Activated CD8-positive, alpha-beta T cell treated with anti-CD3 and anti-CD28 coated beads for 36 hours (primary cell): ENCODE measurements around the gene SGTA. TPM values are rescaled to one million over a fixed set of nuclear protein-coding genes. Genes with fewer than 3 reads are reported as not detected.
A peak's percentile ranks its signal among the peaks of the same experiment; 100 is the strongest.

Experiments
- ATAC-seq: fragments of 200-7000 bp; cut with Tn5 transposase; one replicate; pipeline ENCODE4 v1.10.0; 2021; ENCODE audit warnings: mild to moderate bottlenecking, moderate library complexity
- CTCF ChIA-PET: fragments of 350-600 bp; sonication (Branson Sonifier 250); formaldehyde crosslinking; loops from one replicate; lab custom pipeline; 2021; ENCODE audit warnings: antibody characterized with exemption; lab: Charles Lee
- POLR2A ChIA-PET: fragments of 350-600 bp; sonication (Branson Sonifier 250); formaldehyde crosslinking; loops from one replicate; lab custom pipeline; 2021; ENCODE audit warnings: antibody characterized with exemption; lab: Charles Lee
- DNase-seq: peaks from one replicate; pipeline ENCODE4 v3.0.0-alpha.2; 2020
- H3K27ac Mint-ChIP-seq: one replicate; pipeline ENCODE4 v1.8.0; 2021; ENCODE audit warnings: mild to moderate bottlenecking, mixed read lengths
- H3K27me3 Mint-ChIP-seq: one replicate; pipeline ENCODE4 v1.8.0; 2021; ENCODE audit warnings: mixed read lengths
- H3K36me3 Mint-ChIP-seq: one replicate; pipeline ENCODE4 v1.8.0; 2021; ENCODE audit warnings: low read depth, mixed read lengths
- H3K4me1 Mint-ChIP-seq: one replicate; pipeline ENCODE4 v1.8.0; 2021; ENCODE audit warnings: low read depth, mixed read lengths
- H3K4me3 Mint-ChIP-seq: one replicate; pipeline ENCODE4 v1.8.0; 2021; ENCODE audit warnings: mild to moderate bottlenecking, moderate library complexity, mixed read lengths
- H3K9me3 Mint-ChIP-seq: one replicate; pipeline ENCODE4 v1.8.0; 2021; ENCODE audit warnings: mixed read lengths
- intact Hi-C: fragments of 100-400 bp; cut with micrococcal nuclease; formaldehyde crosslinking; loops from one replicate; pipeline ENCODE4 v1.10.0; 2022
- total RNA-seq, 2 experiments: library from RNA; stranded (reverse); gene quantifications; one replicate each; pipeline ENCODE4 v1.2.3, GENCODE V29; 2021
- TF ChIP-seq, protein P1 (sequence below): fragments of 200-600 bp; IDR thresholded peaks from one replicate; pipeline ENCODE4 v1.8.0; 2022; ENCODE audit warnings: antibody characterized with exemption, mild to moderate bottlenecking

The SGTA gene
- total RNA-seq, 2 experiments from 2014 or later, result 53.4 to 60.8 TPM

DNA sequence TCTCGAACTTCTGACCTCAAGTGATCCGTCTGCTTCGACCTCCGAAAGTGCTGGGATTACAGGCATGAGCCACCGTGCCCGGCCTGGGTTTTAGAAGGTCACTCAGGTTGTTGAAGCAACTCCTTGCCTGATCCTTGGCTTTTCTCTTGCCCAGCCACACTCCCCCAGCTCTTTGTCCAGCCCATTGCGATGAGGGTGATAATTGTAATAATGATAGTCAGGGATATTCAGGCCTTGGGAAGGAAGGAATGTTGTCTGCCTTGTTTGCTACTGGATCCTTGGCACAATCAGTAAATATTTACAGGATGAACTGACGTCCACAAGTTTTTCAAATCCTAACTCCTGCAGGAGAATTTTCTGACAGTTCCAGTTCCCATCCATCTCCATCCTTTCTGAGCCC, 4.0 kb upstream of the SGTA start:
- Mint-ChIP-seq H3K27ac (no peak overlapping the region), H3K27me3 (no peaks in the 10 kb centered on the region), H3K9me3 (no peaks in the 10 kb centered on the region), H3K4me3 (peak overlapping the region; percentile 93), H3K36me3 (peaks cover 32% of the 10 kb centered on the region), H3K4me1 (peaks cover 43% of the 10 kb centered on the region)
- CTCF ChIA-PET, result interaction anchor here (0.7 to 1.6 kb wide), 2 partner anchors 100 to 147 kb away, joined by 3 to 4 read pairs; no protein-coding TSS in a partner anchor
- intact Hi-C loops, result loop anchor here (10.0 kb wide), 1 partner anchor 248 kb away; no protein-coding TSS in a partner anchor
- TF ChIP-seq, protein P1, sequence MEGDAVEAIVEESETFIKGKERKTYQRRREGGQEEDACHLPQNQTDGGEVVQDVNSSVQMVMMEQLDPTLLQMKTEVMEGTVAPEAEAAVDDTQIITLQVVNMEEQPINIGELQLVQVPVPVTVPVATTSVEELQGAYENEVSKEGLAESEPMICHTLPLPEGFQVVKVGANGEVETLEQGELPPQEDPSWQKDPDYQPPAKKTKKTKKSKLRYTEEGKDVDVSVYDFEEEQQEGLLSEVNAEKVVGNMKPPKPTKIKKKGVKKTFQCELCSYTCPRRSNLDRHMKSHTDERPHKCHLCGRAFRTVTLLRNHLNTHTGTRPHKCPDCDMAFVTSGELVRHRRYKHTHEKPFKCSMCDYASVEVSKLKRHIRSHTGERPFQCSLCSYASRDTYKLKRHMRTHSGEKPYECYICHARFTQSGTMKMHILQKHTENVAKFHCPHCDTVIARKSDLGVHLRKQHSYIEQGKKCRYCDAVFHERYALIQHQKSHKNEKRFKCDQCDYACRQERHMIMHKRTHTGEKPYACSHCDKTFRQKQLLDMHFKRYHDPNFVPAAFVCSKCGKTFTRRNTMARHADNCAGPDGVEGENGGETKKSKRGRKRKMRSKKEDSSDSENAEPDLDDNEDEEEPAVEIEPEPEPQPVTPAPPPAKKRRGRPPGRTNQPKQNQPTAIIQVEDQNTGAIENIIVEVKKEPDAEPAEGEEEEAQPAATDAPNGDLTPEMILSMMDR, result no peak
- POLR2A ChIA-PET, result interaction anchor here (1.2 kb wide), 1 partner anchor 33 kb away, joined by 4 read pairs; the partner anchor contains the start of gene ZNF554
- DNase-seq (no peak), ATAC-seq (no peak)

DNA sequence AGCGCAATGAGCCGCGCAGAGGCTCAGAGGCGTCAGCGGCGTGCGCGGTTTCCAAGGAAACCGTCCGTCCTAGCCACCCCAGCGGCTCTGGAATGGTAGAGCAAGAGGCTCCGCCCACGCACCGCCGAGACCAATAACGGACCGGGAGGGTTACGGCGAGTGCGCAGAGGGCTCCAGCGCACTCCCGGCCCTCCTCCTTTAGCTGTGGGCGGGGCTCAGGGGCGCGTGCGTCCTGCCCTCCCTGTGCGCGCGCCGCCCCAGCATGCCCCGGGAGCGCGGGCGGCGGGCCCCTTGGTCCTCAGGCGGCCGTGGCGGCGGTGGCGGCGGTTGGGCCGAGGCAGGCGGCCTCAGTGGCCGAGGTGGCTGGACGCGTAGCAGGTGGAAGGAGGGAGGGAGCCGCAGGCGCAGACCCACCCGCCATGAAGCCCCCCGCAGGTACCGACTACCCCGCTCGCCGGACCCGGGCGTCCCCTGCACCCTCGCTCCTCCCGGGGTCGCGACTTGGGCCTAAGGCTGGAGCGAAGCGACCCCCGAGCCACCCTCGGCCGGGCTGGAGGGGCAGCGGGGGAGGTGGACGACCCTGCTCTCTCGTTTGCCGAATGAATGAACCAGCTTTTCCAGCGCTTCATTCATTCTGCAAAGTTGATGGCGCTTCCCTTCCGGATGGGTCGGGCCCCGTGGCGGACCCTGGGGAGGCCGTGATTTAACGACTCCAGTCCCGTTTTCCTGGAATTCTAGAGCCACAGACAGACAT, 2.3 kb upstream of the SGTA start, which contains the start of gene THOP1:
Gene THOP1, plus strand, starts transcription at position 260 of the 754 bp plus-strand sequence. Its CDS starts 160 bp downstream, at position 420.
- H3K4me1 Mint-ChIP-seq, result peaks cover 58% of the 10 kb centered on the region

DNA sequence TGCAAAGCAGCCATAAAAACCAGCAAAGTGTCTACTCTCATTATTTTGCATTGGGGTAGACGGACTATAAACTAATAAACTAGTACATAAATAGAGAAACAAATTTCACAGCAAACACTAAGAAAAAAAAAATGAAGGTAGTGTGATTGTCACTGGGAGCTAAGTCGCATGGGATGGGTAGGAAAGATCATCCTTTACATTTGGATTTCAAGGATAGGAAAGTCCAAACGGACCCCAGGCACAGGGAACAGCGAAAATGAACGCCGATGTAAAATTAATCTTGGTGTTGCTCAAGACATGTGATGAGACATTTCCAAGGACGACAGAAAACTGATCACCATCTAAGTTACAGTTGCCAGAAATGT, 690 bp upstream of the SGTA start:
- DNase-seq (no peak), ATAC-seq (no peak)
- Mint-ChIP-seq H3K9me3 (no peaks in the 10 kb centered on the region), H3K4me3 (peak overlapping the region; percentile 93), H3K27me3 (no peaks in the 10 kb centered on the region), H3K27ac (peak overlapping the region; percentile 98), H3K4me1 (peaks cover 47% of the 10 kb centered on the region), H3K36me3 (peaks cover 26% of the 10 kb centered on the region)
- TF ChIP-seq, protein P1, result no peak
- CTCF ChIA-PET, result interaction anchor here (1.0 kb wide), 1 partner anchor 89 kb away, joined by 4 read pairs; no protein-coding TSS in a partner anchor
- POLR2A ChIA-PET, result interaction anchor here (0.5 to 1.8 kb wide), 5 partner anchors 19 to 307 kb away, joined by 3 to 6 read pairs (median 3); no protein-coding TSS in a partner anchor
- intact Hi-C loops, result loop anchor here (10.0 kb wide), 1 partner anchor 251 kb away; no protein-coding TSS in a partner anchor

More for the DNA sequence above, 2.3 kb upstream of the SGTA start, which contains the start of gene THOP1:
- DNase-seq (peak; percentile 100), ATAC-seq (peak; percentile 89)
- H3K4me3 Mint-ChIP-seq, result peak within 1 kb of the TSS; percentile 93
- CTCF ChIA-PET, result interaction anchor here (1.3 to 1.5 kb wide), 2 partner anchors 34 to 165 kb away, joined by 5 to 6 read pairs; partner anchors contain the start of gene ZNF554
- TF ChIP-seq, protein P1, result no peak
- peak within 1 kb of the TSS; percentile 98 for H3K27ac Mint-ChIP-seq
- peaks cover 30% of the 10 kb centered on the region for H3K36me3 Mint-ChIP-seq
- H3K27me3 Mint-ChIP-seq, result no peaks in the 10 kb centered on the region
- POLR2A ChIA-PET, result no interaction called here
- intact Hi-C loops, result loop anchor here (10.0 kb wide), 1 partner anchor 249 kb away; no protein-coding TSS in a partner anchor
- H3K9me3 Mint-ChIP-seq, result no peaks in the 10 kb centered on the region

DNA sequence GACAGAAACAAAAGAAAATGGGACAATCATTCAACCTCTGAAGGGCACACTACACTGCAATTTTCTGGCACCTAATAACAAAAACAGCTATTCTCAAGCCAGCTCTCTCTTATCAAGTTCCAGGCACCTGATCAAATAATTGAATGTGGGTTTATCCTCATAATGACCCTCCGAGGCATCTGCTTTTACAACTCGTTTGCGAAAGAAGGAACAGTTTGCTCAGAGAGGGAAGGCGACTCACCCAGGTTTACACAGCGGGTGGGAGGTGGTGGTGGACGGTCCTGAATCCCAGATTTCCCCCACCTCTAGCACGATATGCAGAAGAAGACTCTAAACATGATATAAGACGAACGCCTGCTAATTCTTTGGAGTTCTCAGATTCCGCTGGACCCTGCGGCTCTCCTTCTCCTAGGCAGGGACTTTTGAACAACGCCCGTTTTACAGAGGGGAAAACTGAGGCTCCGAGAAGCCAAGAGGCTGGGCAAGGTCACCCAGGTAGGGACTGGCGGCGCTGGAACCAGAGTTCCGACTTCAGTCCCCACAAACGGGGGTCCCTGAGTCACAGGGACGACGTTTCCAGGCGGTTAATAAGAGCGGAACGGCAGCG, 641 bp downstream of the SGTA start:
- Mint-ChIP-seq H3K4me3 (peak overlapping the region; percentile 93), H3K27ac (peak overlapping the region; percentile 98), H3K4me1 (peaks cover 47% of the 10 kb centered on the region), H3K9me3 (no peaks in the 10 kb centered on the region), H3K27me3 (no peaks in the 10 kb centered on the region), H3K36me3 (peaks cover 21% of the 10 kb centered on the region)
- intact Hi-C loops, result loop anchor here (10.0 kb wide), 1 partner anchor 252 kb away; no protein-coding TSS in a partner anchor
- ChIA-PET CTCF (interaction anchor here (1.0 kb wide), 1 partner anchor 90 kb away, joined by 4 read pairs; no protein-coding TSS in a partner anchor), POLR2A (interaction anchor here (0.6 to 1.8 kb wide), 5 partner anchors 23 to 496 kb away, joined by 3 to 6 read pairs (median 3); no protein-coding TSS in a partner anchor)
- TF ChIP-seq, protein P1, result no peak
- DNase-seq (peak; percentile 33), ATAC-seq (no peak)
